Skin epidermis (tissue), 12 donors: Measurements from ENCODE around the gene PCSK6.

Source experiments
- H3K27ac ChIP-seq, 21 experiments: fragments of 200-600 bp; sonication (generic) in 11 of 21; one replicate each; pipeline ENCODE4 v1.5.0; 2020; ENCODE audit warnings: mild to moderate bottlenecking in 3 of 21, inconsistent platforms in 2 of 21, moderate library complexity in 2 of 21
- H3K4me3 ChIP-seq, 7 experiments: fragments of 200-600 bp; sonication (generic) in 2 of 7; one replicate each; pipeline ENCODE4 v1.5.0; 2020; ENCODE audit warnings: inconsistent platforms in 2 of 7, mild to moderate bottlenecking in 2 of 7, moderate library complexity in 1 of 7

Gene PCSK6

DNA sequence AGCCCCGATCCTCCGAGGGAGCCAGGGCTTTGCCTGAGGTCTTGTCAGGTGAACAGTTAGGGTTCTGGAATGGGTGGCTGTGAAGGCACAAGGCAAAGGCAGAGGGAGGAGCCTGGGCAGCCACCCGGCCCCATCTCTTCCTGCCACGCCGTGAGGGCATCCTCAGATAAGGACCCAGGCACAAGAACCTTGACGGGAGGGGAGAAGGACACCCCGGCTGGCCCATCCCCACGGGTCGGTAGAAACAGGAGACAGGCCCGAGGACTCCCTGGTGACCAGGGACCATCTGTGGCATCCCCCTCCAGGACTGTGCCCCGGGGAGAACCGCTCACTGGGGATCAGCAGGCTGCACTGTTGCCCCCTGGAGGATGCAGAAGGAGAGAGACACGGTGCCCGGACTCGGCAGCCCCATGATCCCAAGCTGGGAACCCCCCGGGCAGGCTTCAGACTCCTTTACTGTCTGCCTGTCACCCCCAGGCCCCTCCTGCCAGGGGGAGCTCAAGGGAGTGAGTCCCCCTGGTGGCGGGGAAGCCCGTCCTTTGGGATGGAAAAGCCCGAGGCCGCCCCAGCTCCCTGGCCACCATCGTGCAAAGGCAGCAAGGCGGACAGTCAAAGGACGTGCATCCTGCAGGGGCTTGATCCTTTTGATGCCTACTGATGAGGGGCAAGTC lies 12.3 kb upstream of the PCSK6 start:
- no peak overlapping the region for H3K4me3 ChIP-seq
- H3K27ac ChIP-seq: no peak overlapping the region

DNA sequence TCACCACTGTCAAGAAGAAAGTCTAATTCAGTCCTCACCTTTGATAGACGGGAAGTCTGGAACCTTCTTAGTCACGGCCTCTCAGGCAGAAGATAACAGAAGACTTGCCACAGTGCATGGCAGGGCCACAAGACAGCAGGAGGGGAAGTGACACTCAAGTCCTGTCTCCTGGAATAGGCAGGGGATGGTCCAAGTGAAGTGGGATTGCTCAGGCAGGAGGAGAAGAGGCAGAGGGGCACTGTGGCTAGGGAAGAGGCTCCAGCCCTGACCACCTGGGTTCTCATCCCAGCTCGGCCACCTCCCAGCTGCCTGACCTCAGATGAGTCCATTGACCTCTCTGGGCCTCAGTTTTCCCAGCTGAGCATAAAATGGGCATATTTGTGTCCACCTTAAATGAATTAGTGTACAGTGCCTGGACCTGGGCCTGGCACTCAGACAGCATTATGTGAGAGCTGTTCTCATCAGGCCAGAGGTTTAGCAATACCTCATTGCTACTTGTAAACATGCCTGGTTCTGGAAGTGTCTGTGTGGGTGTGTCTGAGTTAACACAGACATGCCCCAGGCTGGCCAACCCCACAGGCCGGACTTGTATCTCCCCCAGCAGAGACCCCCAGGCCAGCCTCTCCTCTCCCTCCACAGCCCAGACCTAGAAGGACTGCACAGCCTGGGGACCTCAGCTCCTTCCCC lies 11.5 kb upstream of the PCSK6 start:
- Histone ChIP-seq H3K27ac (no peak overlapping the region), H3K4me3 (no peak overlapping the region)

DNA sequence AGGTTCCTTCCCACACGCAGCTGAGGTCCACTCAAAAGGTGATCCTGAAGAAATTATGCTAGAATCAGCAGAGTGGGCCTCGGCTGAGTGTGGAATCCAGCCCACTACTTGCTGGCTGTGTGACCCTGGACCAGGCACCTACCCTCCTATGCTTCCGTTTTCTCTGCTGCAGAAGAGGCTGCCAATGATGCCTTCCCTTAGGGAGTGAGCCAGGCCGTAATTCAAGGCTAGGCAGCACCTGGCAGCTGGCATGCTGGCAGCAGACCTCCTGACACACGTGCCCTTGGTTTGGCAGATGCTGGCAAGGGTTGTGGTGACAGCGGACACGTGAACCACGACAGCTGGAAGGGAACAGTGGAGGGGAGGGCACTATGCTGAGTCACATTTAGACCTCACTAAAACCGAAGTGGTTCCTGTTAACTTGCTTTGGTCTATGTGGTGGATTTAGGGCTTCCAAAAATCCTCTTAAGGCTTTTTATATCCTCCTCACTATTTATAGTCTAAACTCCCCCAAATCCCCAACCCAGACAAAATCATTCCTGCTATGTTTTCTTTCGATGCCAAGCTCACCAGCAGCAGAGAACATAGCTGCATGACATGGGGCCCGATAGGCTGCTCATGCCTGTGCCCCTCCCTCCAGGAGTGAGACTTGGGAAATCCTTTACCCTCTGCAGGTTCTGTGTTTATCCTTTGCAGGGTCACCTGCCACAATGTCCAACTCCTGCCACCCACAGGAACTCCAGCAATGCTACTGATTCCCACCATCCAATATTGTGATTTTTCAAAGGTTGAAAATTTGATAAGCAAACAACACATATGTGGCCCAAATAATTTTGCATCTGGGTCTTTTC lies 10.6 kb upstream of the PCSK6 start:
- Histone ChIP-seq H3K4me3 (no peak overlapping the region), H3K27ac (peak overlapping the region in 5 of 21 experiments; percentile 38 to 59 (median 50))

DNA sequence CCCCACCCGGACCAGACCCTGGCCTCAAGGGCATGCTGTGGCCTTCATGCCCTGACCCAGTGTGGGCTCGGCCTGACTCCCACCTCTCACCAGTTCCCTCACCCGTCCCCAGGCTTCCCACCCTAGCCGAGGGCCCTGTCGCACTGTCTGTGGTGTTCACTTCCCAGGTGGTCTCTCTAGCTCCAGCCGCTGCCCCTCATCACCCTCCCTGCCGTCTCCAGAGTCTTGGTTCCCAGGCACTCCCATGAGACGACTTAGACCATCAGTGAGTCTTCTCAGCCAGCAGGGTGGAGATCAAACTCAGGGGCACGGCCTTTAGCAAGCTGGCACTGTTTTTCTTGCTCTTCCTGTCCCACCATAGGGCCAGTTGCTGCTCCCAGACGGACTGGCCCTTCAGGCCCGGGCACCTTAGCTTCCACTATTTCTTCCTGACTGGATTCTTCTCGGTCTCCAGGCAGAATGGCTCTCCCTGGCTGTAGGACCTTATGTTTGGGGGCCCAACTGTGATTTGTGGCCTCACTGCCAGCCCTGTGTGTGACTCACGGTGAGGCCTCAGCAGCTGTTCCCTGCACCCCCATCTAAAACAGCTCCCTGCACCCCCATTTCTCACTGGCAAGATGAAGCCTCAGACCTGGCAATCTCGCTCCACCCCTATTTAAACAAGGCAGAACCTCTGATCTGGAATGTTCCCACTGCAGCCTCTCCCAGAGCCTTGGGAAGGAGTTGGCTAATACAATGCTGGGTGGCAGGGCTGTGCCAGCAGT lies 9.4 kb upstream of the PCSK6 start:
- Histone ChIP-seq H3K4me3 (no peak overlapping the region), H3K27ac (peak overlapping the region in 3 of 21 experiments; percentile 13 to 52 (median 42))

GRCh38 chr15:101498076-101498716 lies 8.7 kb upstream of the PCSK6 start:
- Histone ChIP-seq H3K27ac (peak overlapping the region in 2 of 21 experiments; percentile 41 to 42), H3K4me3 (no peak overlapping the region)

GRCh38 chr15:101497484-101498034 lies 8.1 kb upstream of the PCSK6 start:
- Histone ChIP-seq H3K27ac (peak overlapping the region in 1 of 21 experiments; percentile 41), H3K4me3 (no peak overlapping the region)

GRCh38 chr15:101497017-101497416 lies 7.5 kb upstream of the PCSK6 start:
- no peak overlapping the region for H3K27ac ChIP-seq

GRCh38 chr15:101496198-101496986 lies 6.9 kb upstream of the PCSK6 start:
- Histone ChIP-seq H3K4me3 (no peak overlapping the region), H3K27ac (peak overlapping the region in 1 of 21 experiments; percentile 12)

More at GRCh38 chr15:101497017-101497416, 7.5 kb upstream of the PCSK6 start:
- H3K4me3 ChIP-seq: no peak overlapping the region

DNA sequence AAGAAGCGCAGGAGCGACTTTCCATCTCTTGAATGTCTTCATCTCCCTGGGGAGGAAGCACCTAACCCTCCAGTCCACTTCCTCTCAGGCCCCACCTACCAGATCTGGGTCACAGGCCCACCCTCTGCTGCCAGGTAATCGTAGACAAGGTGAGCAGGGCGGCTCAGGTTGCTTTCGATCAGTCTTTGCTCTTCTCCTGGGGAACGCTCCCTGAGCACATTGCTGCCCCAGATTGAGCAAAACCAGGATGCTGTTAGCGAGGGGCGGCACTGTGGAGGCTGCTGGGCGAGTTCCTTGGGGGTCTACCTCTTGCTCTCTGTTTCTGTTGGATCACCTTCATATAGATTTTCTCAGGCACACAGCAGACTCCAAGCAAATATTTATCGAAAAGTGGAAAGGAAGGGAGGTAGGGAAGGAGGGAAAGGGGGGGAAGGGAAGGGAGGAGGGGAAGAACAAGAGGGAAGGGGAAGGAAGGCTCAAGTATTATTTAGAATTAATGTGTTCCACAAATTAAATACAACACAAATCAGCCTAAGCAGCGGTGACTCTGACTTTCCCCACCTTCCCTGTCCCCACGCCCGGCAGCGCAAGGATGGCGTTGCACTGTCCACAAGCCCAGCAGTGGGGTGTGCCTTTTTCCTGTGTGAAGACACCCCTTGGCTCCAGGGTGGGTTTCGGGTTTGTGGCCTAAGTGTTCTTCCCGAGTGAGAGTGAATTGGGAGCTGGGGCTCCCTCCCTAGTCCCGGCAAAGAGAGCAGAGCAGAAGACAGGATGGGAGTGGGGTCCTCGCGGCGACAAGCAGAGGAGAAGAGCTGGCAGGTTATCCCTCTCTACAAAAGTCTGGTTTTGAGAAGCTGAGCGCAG lies 6.1 kb upstream of the PCSK6 start:
- no peak overlapping the region for H3K27ac ChIP-seq

GRCh38 chr15:101494251-101494796 lies 4.8 kb upstream of the PCSK6 start:
- H3K4me3 ChIP-seq: no peak overlapping the region
- H3K27ac ChIP-seq: no peak overlapping the region

More for the DNA sequence above, 6.1 kb upstream of the PCSK6 start:
- H3K4me3 ChIP-seq: no peak overlapping the region

GRCh38 chr15:101492766-101493692 lies 3.5 kb upstream of the PCSK6 start:
- H3K27ac ChIP-seq: no peak overlapping the region
- no peak overlapping the region for H3K4me3 ChIP-seq

DNA sequence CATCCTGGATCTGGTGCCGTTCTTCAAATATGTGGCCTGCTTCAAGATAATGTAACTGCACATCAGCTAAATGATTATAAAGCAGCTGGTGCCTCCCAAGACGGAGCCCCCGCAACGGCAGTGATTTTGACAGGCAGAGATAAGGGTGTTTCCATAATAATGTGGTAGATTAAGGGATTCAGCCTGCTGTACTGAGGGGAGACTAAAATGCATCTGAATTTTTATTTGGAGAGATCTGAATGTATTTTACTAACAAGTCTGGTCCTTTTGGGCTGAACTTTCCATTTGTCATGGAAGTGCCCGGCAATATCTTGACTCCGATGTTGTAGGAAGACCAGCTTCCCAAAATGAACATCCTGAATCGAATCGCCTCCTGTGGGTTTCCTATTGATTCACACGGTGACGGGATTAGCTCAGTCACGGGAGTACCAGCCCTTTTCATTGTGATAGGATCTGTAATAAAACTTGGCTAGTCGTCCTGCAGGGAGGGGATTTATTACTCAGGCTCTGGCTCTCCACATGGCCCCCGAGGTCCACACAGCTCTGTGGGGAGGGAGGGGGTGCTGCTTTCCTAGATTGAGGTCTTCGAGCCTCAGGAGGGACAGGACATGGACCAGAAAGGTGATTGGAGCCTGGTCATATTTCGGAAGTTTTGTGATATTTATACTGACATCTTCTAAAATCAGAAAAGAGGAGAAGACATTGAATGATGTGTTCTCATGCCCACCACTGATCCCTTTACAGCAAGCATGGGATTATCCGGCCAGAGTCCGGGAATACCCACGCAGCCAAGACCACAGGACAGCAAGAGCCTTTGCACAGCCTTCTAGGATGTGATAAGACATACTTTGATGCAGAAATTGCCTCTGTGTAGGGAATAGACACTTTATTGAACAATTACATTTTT lies 2.5 kb upstream of the PCSK6 start:
- Histone ChIP-seq H3K4me3 (no peak overlapping the region), H3K27ac (no peak overlapping the region)

DNA sequence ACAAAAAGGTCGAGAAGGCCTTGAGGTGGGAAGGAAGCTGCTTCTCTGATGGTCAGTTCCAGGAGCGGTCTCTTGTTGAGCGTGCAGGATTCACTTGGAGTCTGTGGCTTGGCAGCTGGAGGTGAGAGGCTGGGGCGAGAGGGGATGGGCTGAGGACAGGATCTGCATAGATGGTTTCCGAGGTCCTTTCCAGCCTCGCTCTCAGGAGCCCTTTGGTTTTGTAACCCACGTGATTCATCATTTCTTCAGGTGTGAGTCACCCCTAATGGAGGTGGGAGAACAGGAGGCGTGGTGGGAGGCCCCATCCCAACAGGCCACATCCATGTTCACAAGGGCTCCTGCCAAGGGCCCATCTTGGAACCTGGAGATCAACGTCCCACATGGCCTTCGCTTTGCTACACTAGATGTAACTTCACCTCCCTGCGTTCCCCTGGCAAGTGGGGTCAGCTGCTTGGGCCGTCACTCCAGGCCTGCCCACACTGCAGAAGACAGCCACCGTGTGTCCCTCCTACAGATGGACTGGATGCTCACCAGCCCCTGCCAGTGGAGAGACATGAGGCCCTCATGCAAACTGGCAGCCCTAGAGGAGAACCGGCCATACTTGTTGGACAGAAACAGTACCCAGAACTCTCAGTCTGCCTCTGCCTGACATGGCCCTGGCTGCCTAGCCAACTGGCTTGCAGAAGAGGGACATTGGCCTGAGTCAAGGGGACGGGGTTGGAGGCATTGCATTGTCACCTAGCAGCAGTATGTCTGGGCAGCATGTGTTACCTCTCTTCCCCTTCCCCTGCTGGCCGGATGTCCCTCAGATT lies 1.6 kb upstream of the PCSK6 start:
- H3K4me3 ChIP-seq: no peak overlapping the region
- H3K27ac ChIP-seq: no peak overlapping the region

GRCh38 chr15:101490408-101490891 lies 943 bp upstream of the PCSK6 start:
- no peak overlapping the region for H3K27ac ChIP-seq

More at GRCh38 chr15:101490408-101490891, 943 bp upstream of the PCSK6 start:
- no peak overlapping the region for H3K4me3 ChIP-seq
